HCT116 (cell line): ENCODE results near the gene ARHGAP42. TPM values are rescaled to one million over a fixed set of nuclear protein-coding genes. Genes with fewer than 3 reads are reported as not detected.

Source experiments
- ATAC-seq: fragments of 200-7000 bp; cut with Tn5 transposase; 2 replicates; pipeline ENCODE4 v1.9.1; 2020; ENCODE audit warnings: mild to moderate bottlenecking, moderate library complexity
- BruUV-seq: library from RNA; stranded (reverse); fragments of 400-500 nt; replicated peaks from 2 replicates; lab custom pipeline; 2021; lab: Mats Ljungman, UMichigan
- CTCF ChIA-PET: fragments of 300-600 bp; sonication (Branson Sonifier 250); formaldehyde crosslinking; loops from one replicate; lab custom pipeline; 2021; ENCODE audit warnings: antibody characterized with exemption; lab: Charles Lee
- POLR2A ChIA-PET: fragments of 300-600, 350-600 bp; sonication (Branson Sonifier 250); formaldehyde crosslinking; loops from one replicate; lab custom pipeline; 2021; ENCODE audit warnings: antibody characterized with exemption; lab: Charles Lee
- RAD21 ChIA-PET, 2 experiments: fragments of 300-600 bp; sonication (Branson Sonifier 250); formaldehyde crosslinking; loops; one replicate each; lab custom pipeline; 2023; ENCODE audit warnings: low total read pairs in 2 of 2; ENCODE audit not compliant: uncharacterized antibody in 2 of 2, unreplicated experiment in 2 of 2, low non-redundant PET in 1 of 2; lab: Charles Lee
- DNase-seq: peaks from one replicate; pipeline ENCODE4 v3.0.0-alpha.2; 2010; ENCODE audit warnings: low read depth, low spot score
- H2AFZ ChIP-seq: fragments of 200-600 bp; shearing (Covaris generic), sonication (generic); 2 replicates; pipeline ENCODE4 v1.6.1; 2017; ENCODE audit warnings: low read depth, mixed run types, mixed read lengths, antibody characterized with exemption, low read length; ENCODE audit not compliant: poor library complexity, severe bottlenecking
- H3K27ac ChIP-seq: 2 replicates; pipeline ENCODE4 v1.5.1; 2012; ENCODE audit warnings: low read depth, low read length
- H3K27me3 ChIP-seq: fragments of 200-600 bp; sonication (generic); 2 replicates; pipeline ENCODE4 v1.6.1; 2016; ENCODE audit warnings: mixed run types, low read length, mixed read lengths; ENCODE audit not compliant: insufficient read depth
- H3K36me3 ChIP-seq, 2 experiments: fragments of 200-500 bp in 1 of 2; fragments of 200-600 bp in 1 of 2; sonication (Bioruptor generic) in 1 of 2; sonication (generic) in 1 of 2; 2 replicates each; pipeline versions ENCODE4 v1.5.1 to v1.6.1; 2014 to 2016; ENCODE audit warnings: low read length in 2 of 2, inconsistent platforms in 1 of 2, mixed read lengths in 1 of 2, mixed run types in 1 of 2; ENCODE audit not compliant: insufficient read depth in 2 of 2, control insufficient read depth in 1 of 2
- H3K4me1 ChIP-seq, 2 experiments: fragments of 200-600 bp in 1 of 2; sonication (generic) in 1 of 2; 2 replicates each; pipeline versions ENCODE4 v1.5.1 to v1.6.1; 2012 to 2017; ENCODE audit warnings: low read length in 2 of 2, inconsistent platforms in 1 of 2, mild to moderate bottlenecking in 1 of 2, mixed read lengths in 1 of 2, mixed run types in 1 of 2, moderate library complexity in 1 of 2; ENCODE audit not compliant: insufficient read depth in 2 of 2, control insufficient read depth in 1 of 2
- H3K4me2 ChIP-seq: fragments of 200-600 bp; sonication (generic); 2 replicates; pipeline ENCODE4 v1.6.1; 2017; ENCODE audit warnings: mixed run types, low read length, mixed read lengths
- H3K4me3 ChIP-seq, 2 experiments: fragments of 200-600 bp in 1 of 2; sonication (generic) in 1 of 2; replicated peaks in 1 of 2; 2 replicates each; pipeline ENCODE4 v1.5.1; 2011 to 2016; ENCODE audit warnings: low read length in 2 of 2, control low read depth in 1 of 2, low read depth in 1 of 2, mild to moderate bottlenecking in 1 of 2, mixed read lengths in 1 of 2, mixed run types in 1 of 2
- H3K79me2 ChIP-seq: fragments of 200-600 bp; sonication (generic); 2 replicates; pipeline ENCODE4 v1.6.1; 2017; ENCODE audit warnings: mild to moderate bottlenecking, mixed run types, low read length, moderate library complexity, mixed read lengths; ENCODE audit not compliant: insufficient read depth
- H3K9ac ChIP-seq: fragments of 200-600 bp; sonication (generic); 2 replicates; pipeline ENCODE4 v1.6.1; 2016; ENCODE audit warnings: low read length, mixed read lengths
- H3K9me2 ChIP-seq: fragments of 200-600 bp; sonication (generic), shearing (Covaris generic); 2 replicates; pipeline ENCODE4 v1.6.1; 2017; ENCODE audit warnings: mixed run types, mild to moderate bottlenecking, moderate library complexity; ENCODE audit not compliant: insufficient read depth
- H3K9me3 ChIP-seq, 2 experiments: fragments of 200-500 bp in 1 of 2; fragments of 200-600 bp in 1 of 2; sonication (Bioruptor generic) in 1 of 2; sonication (generic) in 1 of 2; 2 replicates each; pipeline ENCODE4 v1.6.1; 2014 to 2017; ENCODE audit warnings: low read length in 2 of 2, mixed read lengths in 2 of 2, inconsistent platforms in 1 of 2, low read depth in 1 of 2, mild to moderate bottlenecking in 1 of 2, mixed run types in 1 of 2, moderate library complexity in 1 of 2; ENCODE audit not compliant: control insufficient read depth in 1 of 2, insufficient read depth in 1 of 2
- H4K20me1 ChIP-seq: fragments of 200-600 bp; sonication (generic), shearing (Covaris generic); 2 replicates; pipeline ENCODE4 v1.6.1; 2017; ENCODE audit warnings: mixed run types, mild to moderate bottlenecking, moderate library complexity; ENCODE audit not compliant: insufficient read depth
- CBX3 ChIP-seq: IDR thresholded peaks from 2 replicates; pipeline ENCODE4 v1.6.1; 2012; ENCODE audit warnings: low read depth
- CEBPB ChIP-seq: IDR thresholded peaks from 2 replicates; pipeline ENCODE4 v1.6.1; 2012; ENCODE audit warnings: low read depth
- EZH2 ChIP-seq: fragments of 200-600 bp; sonication (generic); IDR thresholded peaks from 2 replicates; pipeline ENCODE4 v1.6.1; 2017; ENCODE audit warnings: antibody characterized with exemption, mixed run types
- EZH2phosphoT487 ChIP-seq: fragments of 200-600 bp; IDR thresholded peaks from 2 replicates; pipeline ENCODE4 v1.6.1; 2018; ENCODE audit warnings: antibody characterized with exemption, borderline replicate concordance
- JUND ChIP-seq: IDR thresholded peaks from 2 replicates; pipeline ENCODE4 v1.6.1; 2012
- POLR2A ChIP-seq: IDR thresholded peaks from 2 replicates; pipeline ENCODE4 v1.7.0; 2011; ENCODE audit warnings: borderline replicate concordance; ENCODE audit not compliant: insufficient read depth, insufficient read length; ENCODE audit errors: extremely low read depth
- SP1 ChIP-seq: IDR thresholded peaks from 2 replicates; pipeline ENCODE4 v1.6.1; 2012; ENCODE audit warnings: low read depth
- SRF ChIP-seq: IDR thresholded peaks from 2 replicates; pipeline ENCODE4 v1.6.1; 2012; ENCODE audit warnings: low read depth
- TCF7L2 ChIP-seq: IDR thresholded peaks from 2 replicates; pipeline ENCODE4 v1.7.0; 2011; ENCODE audit warnings: borderline replicate concordance, inconsistent platforms; ENCODE audit not compliant: insufficient read depth, insufficient read length; ENCODE audit errors: extremely low read depth
- YY1 ChIP-seq: IDR thresholded peaks from 2 replicates; pipeline ENCODE4 v1.6.1; 2011; ENCODE audit warnings: low read length, low read depth, moderate library complexity, mild to moderate bottlenecking; ENCODE audit not compliant: insufficient replicate concordance; ENCODE audit errors: extremely low read depth
- ZFX ChIP-seq: fragments of 450-650 bp; IDR thresholded peaks from 2 replicates; pipeline ENCODE4 v1.6.1; 2017
- intact Hi-C: fragments of 100-400 bp; cut with micrococcal nuclease; formaldehyde crosslinking; loops from 2 replicates; pipeline ENCODE4 v1.10.0; 2022
- total RNA-seq: library from RNA; stranded (reverse); gene quantifications from one replicate; pipeline ENCODE4 v1.2.1, GENCODE V29; 2021; ENCODE audit not compliant: unreplicated experiment
- TF ChIP-seq, protein P1 (sequence below): IDR thresholded peaks from 2 replicates; pipeline ENCODE4 v1.6.1; 2012; ENCODE audit warnings: low read depth
- TF ChIP-seq, protein P2 (sequence below): IDR thresholded peaks from 2 replicates; pipeline ENCODE4 v1.6.1; 2011; ENCODE audit warnings: mild to moderate bottlenecking, low read length, moderate library complexity; ENCODE audit not compliant: insufficient replicate concordance; ENCODE audit errors: extremely low read depth

The ARHGAP42 gene
- total RNA-seq, 1 experiment from 2014 or later = 12.3 TPM

DNA sequence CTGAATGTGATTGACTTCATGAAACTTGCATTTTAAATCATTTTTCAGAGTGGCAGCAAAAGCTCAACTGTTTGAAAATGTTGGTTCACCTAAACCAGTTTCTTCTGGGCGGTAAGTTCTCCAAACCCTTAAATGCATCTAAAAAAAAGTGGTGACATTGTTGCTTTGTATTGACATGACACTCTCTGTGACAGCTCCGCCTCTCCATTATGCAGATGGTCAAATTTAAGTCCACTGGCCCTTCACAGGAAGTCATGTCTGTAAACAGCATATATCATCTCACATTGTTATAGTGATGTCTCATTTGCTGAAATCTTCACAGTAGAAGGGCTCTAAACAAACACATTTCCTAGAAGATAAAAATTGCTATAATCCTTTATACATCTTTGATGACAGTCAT lies 291.9 kb downstream of the ARHGAP42 start:
- no peak for ATAC-seq
- Histone ChIP-seq H3K4me3 (no peak overlapping the region), H3K4me1 (no peaks in the 10 kb centered on the region), H3K36me3 (peaks cover 0 to 7% of the 10 kb centered on the region in 2 experiments; a peak in 2 of 4 replicates), H3K27ac (no peak overlapping the region), H2AFZ (no peak overlapping the region), H3K4me2 (no peak overlapping the region), H3K9me2 (no peaks in the 10 kb centered on the region), H3K9ac (no peak overlapping the region), H3K9me3 (no peaks in the 10 kb centered on the region), H3K79me2 (no peaks in the 10 kb centered on the region), H4K20me1 (no peaks in the 10 kb centered on the region), H3K27me3 (no peaks in the 10 kb centered on the region)
- BruUV-seq = no TSS peak
- TF ChIP-seq CBX3 (no peak), SRF (no peak), ZFX (no peak), POLR2A (no peak), SP1 (no peak), TCF7L2 (no peak), YY1 (no peak), EZH2phosphoT487 (no peak), EZH2 (no peak), JUND (no peak), CEBPB (no peak)
- TF ChIP-seq, protein P1, sequence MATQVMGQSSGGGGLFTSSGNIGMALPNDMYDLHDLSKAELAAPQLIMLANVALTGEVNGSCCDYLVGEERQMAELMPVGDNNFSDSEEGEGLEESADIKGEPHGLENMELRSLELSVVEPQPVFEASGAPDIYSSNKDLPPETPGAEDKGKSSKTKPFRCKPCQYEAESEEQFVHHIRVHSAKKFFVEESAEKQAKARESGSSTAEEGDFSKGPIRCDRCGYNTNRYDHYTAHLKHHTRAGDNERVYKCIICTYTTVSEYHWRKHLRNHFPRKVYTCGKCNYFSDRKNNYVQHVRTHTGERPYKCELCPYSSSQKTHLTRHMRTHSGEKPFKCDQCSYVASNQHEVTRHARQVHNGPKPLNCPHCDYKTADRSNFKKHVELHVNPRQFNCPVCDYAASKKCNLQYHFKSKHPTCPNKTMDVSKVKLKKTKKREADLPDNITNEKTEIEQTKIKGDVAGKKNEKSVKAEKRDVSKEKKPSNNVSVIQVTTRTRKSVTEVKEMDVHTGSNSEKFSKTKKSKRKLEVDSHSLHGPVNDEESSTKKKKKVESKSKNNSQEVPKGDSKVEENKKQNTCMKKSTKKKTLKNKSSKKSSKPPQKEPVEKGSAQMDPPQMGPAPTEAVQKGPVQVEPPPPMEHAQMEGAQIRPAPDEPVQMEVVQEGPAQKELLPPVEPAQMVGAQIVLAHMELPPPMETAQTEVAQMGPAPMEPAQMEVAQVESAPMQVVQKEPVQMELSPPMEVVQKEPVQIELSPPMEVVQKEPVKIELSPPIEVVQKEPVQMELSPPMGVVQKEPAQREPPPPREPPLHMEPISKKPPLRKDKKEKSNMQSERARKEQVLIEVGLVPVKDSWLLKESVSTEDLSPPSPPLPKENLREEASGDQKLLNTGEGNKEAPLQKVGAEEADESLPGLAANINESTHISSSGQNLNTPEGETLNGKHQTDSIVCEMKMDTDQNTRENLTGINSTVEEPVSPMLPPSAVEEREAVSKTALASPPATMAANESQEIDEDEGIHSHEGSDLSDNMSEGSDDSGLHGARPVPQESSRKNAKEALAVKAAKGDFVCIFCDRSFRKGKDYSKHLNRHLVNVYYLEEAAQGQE = no peak
- TF ChIP-seq, protein P2, sequence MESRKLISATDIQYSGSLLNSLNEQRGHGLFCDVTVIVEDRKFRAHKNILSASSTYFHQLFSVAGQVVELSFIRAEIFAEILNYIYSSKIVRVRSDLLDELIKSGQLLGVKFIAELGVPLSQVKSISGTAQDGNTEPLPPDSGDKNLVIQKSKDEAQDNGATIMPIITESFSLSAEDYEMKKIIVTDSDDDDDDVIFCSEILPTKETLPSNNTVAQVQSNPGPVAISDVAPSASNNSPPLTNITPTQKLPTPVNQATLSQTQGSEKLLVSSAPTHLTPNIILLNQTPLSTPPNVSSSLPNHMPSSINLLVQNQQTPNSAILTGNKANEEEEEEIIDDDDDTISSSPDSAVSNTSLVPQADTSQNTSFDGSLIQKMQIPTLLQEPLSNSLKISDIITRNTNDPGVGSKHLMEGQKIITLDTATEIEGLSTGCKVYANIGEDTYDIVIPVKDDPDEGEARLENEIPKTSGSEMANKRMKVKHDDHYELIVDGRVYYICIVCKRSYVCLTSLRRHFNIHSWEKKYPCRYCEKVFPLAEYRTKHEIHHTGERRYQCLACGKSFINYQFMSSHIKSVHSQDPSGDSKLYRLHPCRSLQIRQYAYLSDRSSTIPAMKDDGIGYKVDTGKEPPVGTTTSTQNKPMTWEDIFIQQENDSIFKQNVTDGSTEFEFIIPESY = no peak
- intact Hi-C loops = no loop called here
- CTCF ChIA-PET = no interaction called here
- POLR2A ChIA-PET = no interaction called here
- RAD21 ChIA-PET = no interaction called here
- no peak for DNase-seq
